ENCODE data around the gene HADH. TPM values are rescaled to one million over a fixed set of nuclear protein-coding genes. Genes with fewer than 3 reads are reported as not detected.

HADH gene
- total RNA-seq, 1 donor from 2014 or later, result 10.8 TPM

- no peak for DNase-seq
- Mint-ChIP-seq H3K4me3 (ENCODE audit: unreplicated experiment) (no peak overlapping the region), H3K27me3 (ENCODE audit: unreplicated experiment) (peaks cover 1% of the 10 kb centered on the region), H3K36me3 (ENCODE audit: unreplicated experiment) (no peaks in the 10 kb centered on the region), H3K27ac (ENCODE audit: unreplicated experiment) (no peak overlapping the region), H3K9me3 (ENCODE audit: unreplicated experiment) (no peaks in the 10 kb centered on the region), H3K4me1 (ENCODE audit: low read depth, unreplicated experiment) (peaks cover 20% of the 10 kb centered on the region)
- no peak for TF ChIP-seq CTCF (IDR thresholded peaks at IDR 0.05; ENCODE audit: partially characterized antibody, unreplicated experiment)
Observed at GRCh38 chr4:108060164-108060563, 70.5 kb downstream of the HADH start.

GRCh38 chr4:108060686-108061321 lies 71.1 kb downstream of the HADH start:
- no peak overlapping the region for H3K27ac Mint-ChIP-seq (ENCODE audit: unreplicated experiment)
- H3K9me3 Mint-ChIP-seq (ENCODE audit: unreplicated experiment), result no peaks in the 10 kb centered on the region
- no peaks in the 10 kb centered on the region for H3K36me3 Mint-ChIP-seq (ENCODE audit: unreplicated experiment)
- H3K4me1 Mint-ChIP-seq (ENCODE audit: low read depth, unreplicated experiment), result peaks cover 14% of the 10 kb centered on the region
- no peak overlapping the region for H3K4me3 Mint-ChIP-seq (ENCODE audit: unreplicated experiment)
- DNase-seq, result no peak
- H3K27me3 Mint-ChIP-seq (ENCODE audit: unreplicated experiment), result peaks cover 1% of the 10 kb centered on the region
- TF ChIP-seq CTCF (IDR thresholded peaks at IDR 0.05; ENCODE audit: partially characterized antibody, unreplicated experiment), result no peak

GRCh38 chr4:108068442-108068841 lies 78.8 kb downstream of the HADH start:
- Mint-ChIP-seq H3K27ac (ENCODE audit: unreplicated experiment) (no peak overlapping the region), H3K9me3 (ENCODE audit: unreplicated experiment) (no peaks in the 10 kb centered on the region), H3K4me1 (ENCODE audit: low read depth, unreplicated experiment) (no peaks in the 10 kb centered on the region), H3K27me3 (ENCODE audit: unreplicated experiment) (no peaks in the 10 kb centered on the region), H3K4me3 (ENCODE audit: unreplicated experiment) (no peak overlapping the region), H3K36me3 (ENCODE audit: unreplicated experiment) (no peaks in the 10 kb centered on the region)
- no peak for DNase-seq
- no peak for TF ChIP-seq CTCF (IDR thresholded peaks at IDR 0.05; ENCODE audit: partially characterized antibody, unreplicated experiment)

GRCh38 chr4:108070775-108071174 lies 81.1 kb downstream of the HADH start:
- no peaks in the 10 kb centered on the region for H3K4me1 Mint-ChIP-seq (ENCODE audit: low read depth, unreplicated experiment)
- no peaks in the 10 kb centered on the region for H3K27me3 Mint-ChIP-seq (ENCODE audit: unreplicated experiment)
- TF ChIP-seq CTCF (IDR thresholded peaks at IDR 0.05; ENCODE audit: partially characterized antibody, unreplicated experiment), result no peak
- H3K4me3 Mint-ChIP-seq (ENCODE audit: unreplicated experiment), result no peak overlapping the region
- H3K27ac Mint-ChIP-seq (ENCODE audit: unreplicated experiment), result no peak overlapping the region
- H3K36me3 Mint-ChIP-seq (ENCODE audit: unreplicated experiment), result no peaks in the 10 kb centered on the region
- H3K9me3 Mint-ChIP-seq (ENCODE audit: unreplicated experiment), result no peaks in the 10 kb centered on the region
- DNase-seq, result no peak

GRCh38 chr4:108072300-108072699 lies 82.6 kb downstream of the HADH start:
- Mint-ChIP-seq H3K9me3 (ENCODE audit: unreplicated experiment) (no peaks in the 10 kb centered on the region), H3K4me1 (ENCODE audit: low read depth, unreplicated experiment) (no peaks in the 10 kb centered on the region), H3K27me3 (ENCODE audit: unreplicated experiment) (no peaks in the 10 kb centered on the region), H3K27ac (ENCODE audit: unreplicated experiment) (no peak overlapping the region), H3K36me3 (ENCODE audit: unreplicated experiment) (no peaks in the 10 kb centered on the region), H3K4me3 (ENCODE audit: unreplicated experiment) (no peak overlapping the region)
- no peak for DNase-seq
- TF ChIP-seq CTCF (IDR thresholded peaks at IDR 0.05; ENCODE audit: partially characterized antibody, unreplicated experiment), result no peak
